Measurements from ENCODE around the gene ALG14.

DNA sequence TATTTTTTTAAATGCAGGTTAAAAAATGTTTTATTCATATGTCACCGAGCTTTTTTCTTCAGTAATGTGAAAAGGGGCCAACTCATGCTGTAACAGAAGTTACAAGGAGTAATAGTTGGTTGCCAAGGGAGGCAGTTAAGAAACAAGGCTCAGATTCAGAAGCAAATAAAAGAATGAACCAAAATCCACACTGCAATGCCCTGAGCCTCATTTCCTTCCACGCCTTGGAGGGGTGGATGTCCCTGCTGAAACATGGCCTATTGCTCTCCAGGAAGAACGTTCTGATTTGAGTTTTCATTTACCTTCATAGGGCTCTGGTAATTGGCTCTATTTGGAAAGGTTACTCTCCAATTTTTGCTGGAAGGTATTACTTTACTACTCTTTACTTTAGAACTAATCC lies 24.4 kb downstream of the ALG14 start:
- TF ChIP-seq, protein P1, sequence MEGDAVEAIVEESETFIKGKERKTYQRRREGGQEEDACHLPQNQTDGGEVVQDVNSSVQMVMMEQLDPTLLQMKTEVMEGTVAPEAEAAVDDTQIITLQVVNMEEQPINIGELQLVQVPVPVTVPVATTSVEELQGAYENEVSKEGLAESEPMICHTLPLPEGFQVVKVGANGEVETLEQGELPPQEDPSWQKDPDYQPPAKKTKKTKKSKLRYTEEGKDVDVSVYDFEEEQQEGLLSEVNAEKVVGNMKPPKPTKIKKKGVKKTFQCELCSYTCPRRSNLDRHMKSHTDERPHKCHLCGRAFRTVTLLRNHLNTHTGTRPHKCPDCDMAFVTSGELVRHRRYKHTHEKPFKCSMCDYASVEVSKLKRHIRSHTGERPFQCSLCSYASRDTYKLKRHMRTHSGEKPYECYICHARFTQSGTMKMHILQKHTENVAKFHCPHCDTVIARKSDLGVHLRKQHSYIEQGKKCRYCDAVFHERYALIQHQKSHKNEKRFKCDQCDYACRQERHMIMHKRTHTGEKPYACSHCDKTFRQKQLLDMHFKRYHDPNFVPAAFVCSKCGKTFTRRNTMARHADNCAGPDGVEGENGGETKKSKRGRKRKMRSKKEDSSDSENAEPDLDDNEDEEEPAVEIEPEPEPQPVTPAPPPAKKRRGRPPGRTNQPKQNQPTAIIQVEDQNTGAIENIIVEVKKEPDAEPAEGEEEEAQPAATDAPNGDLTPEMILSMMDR (conservative IDR thresholded peaks at IDR 0.05 in 1 of 2, IDR thresholded peaks at IDR 0.05 in 1 of 2; ENCODE audit: extremely low read depth in 1 of 2, insufficient read depth in 1 of 2, low read depth in 1 of 2, low read length in 2 of 2) = no peak
- TF ChIP-seq EZH2 (IDR thresholded peaks at IDR 0.05; ENCODE audit: borderline replicate concordance, low read length) = no peak
